Measurements from ENCODE around the gene PPP3CB.
"Not testable (repeated sequence)": the region's sequence is repeated elsewhere in the genome, so short reads cannot be mapped to it uniquely, and the experiment has no call there.

The PPP3CB gene

DNA sequence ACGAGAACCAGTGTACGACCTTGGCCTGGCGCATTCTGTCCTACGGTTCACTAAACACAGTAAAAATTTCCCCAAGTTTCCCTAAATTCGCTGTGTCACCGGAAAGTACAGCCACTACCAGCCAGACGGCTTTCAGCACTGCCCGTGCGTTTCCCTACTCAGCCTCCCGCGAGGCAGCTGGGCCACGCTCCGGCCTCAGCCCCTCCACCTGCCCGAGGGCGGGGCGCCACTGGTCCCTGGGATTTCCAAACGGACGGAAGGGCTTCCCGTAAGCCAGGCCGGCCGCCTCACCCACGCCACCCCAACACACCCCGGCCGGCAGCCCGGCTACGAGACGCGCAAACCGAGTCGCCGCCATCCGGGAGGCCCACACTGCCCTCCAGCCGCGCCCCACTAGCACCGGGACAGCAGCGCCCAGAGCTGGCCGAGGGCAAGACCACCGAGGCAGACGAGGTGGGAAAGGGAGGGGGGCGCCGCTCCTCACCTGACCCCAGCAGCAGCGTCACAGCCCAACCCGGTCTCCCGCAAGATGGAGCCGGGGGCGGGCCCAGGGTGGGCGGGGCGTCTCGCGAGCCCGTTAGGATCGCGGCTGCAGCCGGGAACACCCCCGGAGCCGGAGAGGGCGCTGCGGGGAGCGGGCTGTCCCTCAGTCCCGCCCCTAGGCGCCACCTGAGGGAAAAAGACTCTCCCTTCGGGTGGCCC lies 82.1 kb downstream of the PPP3CB start, which contains the start of gene ANXA7:
Gene ANXA7, minus strand, starts transcription at position 531 of the 702 bp plus-strand sequence. CDS start 13,202 bp downstream, outside the sequence.
- peak; percentile 92 for DNase-seq

DNA sequence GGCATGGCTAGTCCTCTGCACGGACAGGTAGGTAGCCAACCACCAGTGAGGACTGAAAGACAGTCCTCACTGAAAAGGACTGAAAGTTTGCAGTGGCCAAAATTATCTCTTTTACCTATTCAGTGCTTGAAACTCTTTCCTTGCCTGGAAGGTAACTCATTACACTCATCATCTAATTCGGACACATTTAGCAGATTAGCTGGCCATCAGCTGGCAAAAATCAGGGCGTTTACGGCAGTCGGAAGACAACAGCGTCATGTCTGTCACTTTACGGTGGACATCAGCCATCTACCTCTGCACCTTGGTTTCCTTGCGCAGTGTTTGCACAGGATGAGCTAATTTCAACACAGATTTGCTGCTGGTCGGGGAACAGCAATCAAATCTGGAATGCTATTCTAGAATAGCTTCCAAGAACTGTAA lies 82.7 kb downstream of the PPP3CB start:
- DNase-seq, result peak; percentile 64

DNA sequence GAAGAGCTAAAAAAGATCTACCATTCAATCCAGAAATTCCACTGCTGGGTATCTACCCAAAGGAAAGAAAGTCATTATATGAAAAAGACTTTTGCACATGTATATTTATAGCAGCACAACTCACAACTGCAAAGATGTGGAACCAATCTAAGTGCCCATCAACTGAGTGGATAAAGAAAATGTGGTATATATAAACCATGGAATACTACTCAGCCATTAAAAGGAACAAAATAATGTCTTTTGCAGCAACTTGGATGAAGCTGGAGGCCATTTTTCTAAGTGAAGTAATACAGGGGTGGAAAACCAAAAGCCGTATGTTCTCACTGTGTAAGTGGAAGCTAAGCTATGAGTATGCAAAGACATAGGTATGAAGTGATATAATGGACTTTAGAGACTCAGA lies 84.9 kb downstream of the PPP3CB start:
- DNase-seq, result no peak

DNA sequence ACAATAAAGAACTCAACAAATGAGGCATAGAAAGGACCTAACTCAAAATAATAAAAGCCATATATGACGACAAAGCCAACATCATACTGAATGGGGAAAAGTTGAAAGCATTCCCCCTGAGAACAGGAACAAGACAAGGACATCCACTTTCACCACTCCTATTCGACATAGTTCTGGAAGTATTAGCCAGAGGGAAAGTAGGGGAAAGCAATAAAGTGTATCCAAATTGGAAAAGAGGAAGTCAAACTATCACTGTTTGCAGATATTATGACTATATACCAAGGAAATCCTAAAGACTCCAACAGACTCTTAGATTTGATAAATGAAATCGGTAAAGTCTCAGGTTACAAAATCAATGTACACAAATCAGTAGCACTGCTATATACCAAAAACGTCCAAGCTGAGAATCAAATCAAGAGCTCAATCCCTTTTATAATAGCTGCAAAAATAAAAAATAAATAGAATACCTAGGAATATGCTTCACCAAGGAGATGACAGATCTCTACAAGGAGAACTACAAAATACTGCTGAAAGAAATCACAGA lies 86.8 kb downstream of the PPP3CB start:
- no peak for DNase-seq

DNA sequence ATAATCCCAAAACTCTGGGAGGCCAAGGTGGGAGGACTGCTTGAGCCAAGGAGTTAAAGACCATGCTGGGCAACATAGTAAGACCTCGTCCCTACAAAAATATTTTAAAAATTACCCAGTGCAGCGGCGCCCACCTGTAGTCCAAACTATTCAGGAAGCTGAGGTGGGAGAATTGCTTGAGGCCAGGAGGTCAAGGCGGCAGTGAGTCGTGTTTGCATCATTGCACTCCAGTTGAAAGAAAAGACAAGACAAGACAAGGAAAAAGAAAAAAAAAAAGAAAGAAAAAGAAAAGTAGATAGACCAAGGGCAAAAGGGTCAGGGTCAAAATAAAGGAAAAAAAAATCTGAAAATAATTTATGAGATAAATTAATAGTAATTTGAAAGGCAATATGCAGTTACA lies 87.8 kb downstream of the PPP3CB start:
- no peak for DNase-seq

DNA sequence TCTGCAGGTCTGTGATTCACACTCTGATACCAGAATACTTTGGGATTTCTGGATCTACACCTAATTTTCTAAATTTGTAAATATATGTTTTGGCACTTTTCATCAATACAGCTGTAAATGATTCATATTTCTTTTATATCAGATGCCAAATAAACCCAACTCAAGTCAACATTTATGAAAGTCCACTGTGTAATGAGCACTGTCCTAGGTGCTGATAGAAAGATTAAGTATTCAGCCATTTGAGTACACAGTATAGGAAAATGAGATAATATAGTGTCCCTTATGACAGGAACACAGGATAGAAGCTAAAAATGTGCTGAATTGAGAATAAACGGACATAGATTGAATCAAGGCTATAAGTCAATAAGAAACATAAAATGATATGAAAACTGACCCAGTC lies 88.3 kb downstream of the PPP3CB start:
- DNase-seq, result no peak

DNA sequence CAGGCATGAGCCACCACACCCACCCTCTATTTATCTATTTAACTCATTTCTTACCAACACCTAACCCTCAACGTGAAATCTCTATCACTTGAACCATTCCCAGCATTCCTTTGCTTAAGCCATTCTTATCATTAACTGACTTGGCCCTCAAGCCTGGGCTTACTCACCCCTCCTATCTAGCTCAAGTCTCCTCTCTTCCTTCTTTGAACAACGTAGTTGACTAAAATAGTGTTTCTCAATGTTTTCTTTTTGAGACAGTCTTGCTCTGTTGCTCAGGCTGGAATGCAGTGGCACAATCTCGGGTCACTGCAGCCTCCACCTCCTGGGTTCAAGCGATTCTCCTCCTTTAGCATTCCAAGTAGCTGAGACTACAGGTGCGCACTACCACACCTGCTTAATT lies 89.0 kb downstream of the PPP3CB start:
- DNase-seq, result no peak

DNA sequence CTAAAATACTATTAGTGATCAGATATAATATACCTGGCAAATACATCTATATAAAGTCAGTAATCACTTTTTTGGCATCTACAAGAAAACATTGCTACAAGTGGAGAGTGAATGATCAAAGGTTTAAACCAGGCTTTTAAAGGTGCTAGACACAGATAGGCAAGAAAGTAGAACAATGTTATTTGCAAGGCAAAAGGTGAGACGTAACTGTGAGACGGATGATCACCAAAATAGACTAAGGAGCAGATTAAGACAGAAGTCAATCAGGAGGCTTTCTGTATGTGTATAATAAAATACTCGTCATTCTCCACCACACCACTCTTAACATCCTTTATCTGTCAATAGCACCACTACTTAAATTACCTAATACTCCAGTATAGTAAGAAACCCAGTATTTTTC lies 90.3 kb downstream of the PPP3CB start:
- DNase-seq, result no peak

DNA sequence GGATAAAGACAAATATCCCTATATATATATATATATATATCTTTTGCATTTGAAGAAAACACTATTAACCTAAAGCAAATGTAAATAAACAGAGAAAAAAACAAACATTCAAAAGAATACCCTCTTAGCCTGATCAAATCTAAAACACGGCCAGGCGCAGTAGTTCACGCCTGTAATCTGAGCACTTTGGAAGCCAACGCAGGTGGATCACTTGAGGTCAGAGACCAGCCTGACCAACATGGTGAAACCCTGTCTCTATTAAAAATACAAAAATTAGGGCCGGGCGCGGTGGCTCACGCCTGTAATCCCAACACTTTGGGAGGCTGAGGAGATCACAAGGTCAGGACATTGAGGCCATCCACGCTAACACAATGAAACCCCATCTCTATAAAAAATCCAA lies 91.1 kb downstream of the PPP3CB start:
- DNase-seq, result no peak

DNA sequence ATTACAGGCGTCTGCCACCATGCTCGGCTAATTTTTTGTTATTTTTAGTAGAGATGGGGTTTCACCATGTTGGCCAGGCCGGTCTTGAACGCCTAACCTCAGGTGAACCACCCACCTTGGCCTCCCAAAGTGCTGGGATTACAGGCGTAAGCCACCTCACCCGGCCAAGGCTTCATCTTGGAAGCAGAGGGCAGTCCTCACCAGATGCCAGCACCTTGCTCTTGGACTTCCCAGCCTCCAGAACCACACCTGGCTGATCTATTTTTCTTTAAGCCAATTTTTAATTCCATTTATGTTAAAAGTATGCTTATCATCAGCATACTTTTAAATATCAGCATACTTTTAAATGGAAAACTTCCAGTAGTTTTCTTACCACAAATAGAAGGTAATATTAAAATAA lies 94.2 kb downstream of the PPP3CB start:
- no peak for DNase-seq

DNA sequence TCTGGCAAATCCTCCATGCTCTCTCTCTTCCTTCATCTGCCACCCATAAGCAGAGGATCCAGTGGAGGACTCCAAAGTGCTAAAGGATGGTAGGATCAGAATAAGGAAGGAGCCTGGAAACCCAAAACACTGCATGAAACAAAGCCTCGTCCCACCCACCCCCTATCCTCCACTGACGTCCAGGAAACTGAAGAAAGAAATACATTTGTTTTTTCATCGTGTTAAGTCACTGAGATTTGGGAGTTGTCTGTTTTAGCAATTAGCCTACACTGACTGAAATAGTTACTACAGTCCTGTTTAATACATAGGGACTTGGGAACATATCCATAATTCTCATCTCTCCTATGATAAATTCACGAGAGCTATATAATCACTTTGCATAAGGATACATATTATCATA lies 96.8 kb downstream of the PPP3CB start:
- no peak for DNase-seq

DNA sequence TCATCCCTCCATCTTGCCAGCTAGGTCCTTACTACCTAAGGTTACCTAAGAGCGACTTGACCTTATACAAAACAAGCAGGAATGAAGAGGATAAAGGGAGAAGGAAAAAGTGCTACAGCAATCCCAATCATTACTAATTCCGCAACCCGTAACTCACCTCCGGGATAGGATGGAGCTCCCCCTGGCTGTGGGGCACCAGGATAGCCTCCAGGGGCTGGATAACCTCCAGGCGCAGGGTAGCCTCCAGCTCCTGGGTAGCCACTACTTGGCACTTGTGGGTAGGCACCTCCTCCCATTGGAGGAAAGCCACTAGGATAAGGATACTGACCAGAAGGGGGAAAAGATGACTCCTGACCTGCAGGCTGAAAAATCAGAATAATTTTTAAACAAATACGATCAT lies 97.8 kb downstream of the PPP3CB start:
- DNase-seq, result no peak

DNA sequence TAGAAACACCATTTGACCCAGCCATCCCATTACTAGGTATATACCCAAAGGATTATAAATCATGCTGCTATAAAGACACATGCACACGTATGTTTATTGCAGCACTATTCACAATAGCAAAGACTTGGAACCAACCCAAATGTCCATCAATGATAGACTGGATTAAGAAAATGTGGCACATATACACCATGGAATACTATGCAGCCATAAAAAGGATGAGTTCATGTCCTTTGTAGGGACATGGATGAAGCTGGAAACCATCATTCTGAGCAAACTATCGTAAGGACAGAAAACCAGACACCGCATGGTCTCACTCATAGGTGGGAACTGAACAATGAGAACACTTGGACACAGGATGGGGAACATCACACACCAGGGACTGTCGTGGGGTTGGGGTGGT lies 101.5 kb downstream of the PPP3CB start:
- DNase-seq, result not testable (repeated sequence)

DNA sequence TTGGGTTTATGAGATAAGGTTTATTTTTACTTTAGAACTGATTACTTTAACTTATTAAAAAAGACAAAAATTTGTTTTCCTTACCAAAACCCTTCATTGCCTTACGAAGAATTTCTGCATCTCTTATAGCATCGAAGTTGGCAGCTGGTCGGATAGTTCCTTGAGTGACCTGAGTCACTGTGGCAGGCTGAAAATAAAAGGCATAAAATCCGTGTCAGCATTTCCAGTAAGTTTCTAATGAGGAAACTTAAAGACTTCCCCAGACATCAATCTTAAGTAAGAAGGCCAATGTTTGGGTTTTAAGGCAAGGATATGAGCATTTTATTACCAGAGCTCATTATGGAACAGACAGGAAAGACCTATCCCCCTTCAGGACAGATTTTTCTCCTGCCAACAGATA lies 107.6 kb downstream of the PPP3CB start:
- no peak for DNase-seq

DNA sequence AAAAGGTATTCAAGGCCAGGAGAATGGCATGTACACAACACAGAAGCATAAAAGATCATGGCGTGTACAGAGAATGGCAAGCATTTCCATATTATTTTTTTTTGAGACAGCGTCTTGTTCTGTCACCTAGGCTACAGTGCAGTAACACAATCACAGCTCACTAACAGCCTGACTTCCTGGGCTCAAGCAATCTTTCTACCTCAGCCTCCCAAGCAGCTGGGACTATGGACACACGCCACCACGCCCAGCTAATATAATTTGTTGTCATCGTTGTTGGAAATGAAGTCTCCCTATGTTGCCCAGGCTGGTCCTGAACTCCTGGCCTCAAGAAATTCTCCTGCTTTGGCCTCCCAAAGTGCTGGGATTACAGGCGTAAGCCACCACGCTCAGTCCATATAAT lies 109.2 kb downstream of the PPP3CB start:
- no peak for DNase-seq

Data from CD4-positive, alpha-beta T cell treated with Interleukin-17A for 1 hour (primary cell).